Measurements from ENCODE around the gene PPP1R13B. TPM values are rescaled to one million over a fixed set of nuclear protein-coding genes. Genes with fewer than 3 reads are reported as not detected.

The PPP1R13B gene
- total and polyA plus RNA-seq, 7 donors = 8.6 to 26.9 (median 9.9) TPM

- H3K27ac ChIP-seq = no peak overlapping the region
- DNase-seq = no peak
- H3K4me3 ChIP-seq = no peak overlapping the region
- no peaks in the 10 kb centered on the region for H3K27me3 ChIP-seq
- TF ChIP-seq CTCF (IDR thresholded peaks at IDR 0.05) (no peak), POLR2A (IDR thresholded peaks at IDR 0.05) (no peak), EP300 (IDR thresholded peaks at IDR 0.05) (no peak), POLR2AphosphoS5 (IDR thresholded peaks at IDR 0.05) (no peak)
- peaks cover 0 to 12% (median 0%) of the 10 kb centered on the region in 4 donors for H3K36me3 ChIP-seq
- no peaks in the 10 kb centered on the region for H3K4me1 ChIP-seq
- intact Hi-C loops (cut with DNase I) = no loop called here
- no peaks in the 10 kb centered on the region for H3K9me3 ChIP-seq
- WGBS, 2 donors = 84 to 87% methylated on average over 6 of the region's 6 CpGs
These were observed 92.3 kb downstream of the PPP1R13B start for GRCh38 chr14:103755060-103755459.

- Histone ChIP-seq H3K4me1 (no peaks in the 10 kb centered on the region), H3K27me3 (no peaks in the 10 kb centered on the region), H3K4me3 (no peak overlapping the region), H3K9me3 (no peaks in the 10 kb centered on the region), H3K36me3 (peaks cover 0 to 12% (median 4%) of the 10 kb centered on the region in 4 donors), H3K27ac (no peak overlapping the region)
- 84 to 88% methylated on average over 9 of the region's 9 CpGs for WGBS, 2 donors
- DNase-seq = no peak
- TF ChIP-seq POLR2A (IDR thresholded peaks at IDR 0.05) = no peak
- no peak for TF ChIP-seq POLR2AphosphoS5 (IDR thresholded peaks at IDR 0.05)
- TF ChIP-seq EP300 (IDR thresholded peaks at IDR 0.05) = no peak
- TF ChIP-seq CTCF (IDR thresholded peaks at IDR 0.05) = no peak
- intact Hi-C loops (cut with DNase I) = no loop called here
These were observed 93.6 kb downstream of the PPP1R13B start for GRCh38 chr14:103753774-103754173.

- Histone ChIP-seq H3K9me3 (no peaks in the 10 kb centered on the region), H3K4me3 (no peak overlapping the region), H3K4me1 (no peaks in the 10 kb centered on the region), H3K27ac (no peak overlapping the region), H3K27me3 (no peaks in the 10 kb centered on the region), H3K36me3 (peaks cover 0 to 18% (median 6%) of the 10 kb centered on the region in 4 donors)
- intact Hi-C loops (cut with DNase I) = no loop called here
- TF ChIP-seq CTCF (IDR thresholded peaks at IDR 0.05) (peak in 1 of 4 experiments; percentile 11), POLR2AphosphoS5 (IDR thresholded peaks at IDR 0.05) (no peak)
- no peak for DNase-seq
- WGBS, 2 donors = 85 to 88% methylated on average over 5 of the region's 5 CpGs
These were observed 97.5 kb downstream of the PPP1R13B start for GRCh38 chr14:103749860-103750259.

- Histone ChIP-seq H3K36me3 (peaks cover 0 to 18% (median 6%) of the 10 kb centered on the region in 4 donors), H3K27me3 (no peaks in the 10 kb centered on the region), H3K4me3 (no peak overlapping the region), H3K4me1 (no peaks in the 10 kb centered on the region), H3K9me3 (no peaks in the 10 kb centered on the region), H3K27ac (no peak overlapping the region)
- TF ChIP-seq POLR2AphosphoS5 (IDR thresholded peaks at IDR 0.05) (no peak), EP300 (IDR thresholded peaks at IDR 0.05) (no peak), POLR2A (IDR thresholded peaks at IDR 0.05) (no peak), CTCF (IDR thresholded peaks at IDR 0.05) (no peak)
- WGBS, 2 donors = 93 to 94% methylated on average over 5 of the region's 5 CpGs
- intact Hi-C loops (cut with DNase I) = no loop called here
- no peak for DNase-seq
These were observed 97.9 kb downstream of the PPP1R13B start for GRCh38 chr14:103749452-103749851.

GRCh38 chr14:103748534-103748857 is 98.9 kb downstream of the PPP1R13B start:
- no peaks in the 10 kb centered on the region for H3K9me3 ChIP-seq
- no peaks in the 10 kb centered on the region for H3K4me1 ChIP-seq
- no peak overlapping the region for H3K27ac ChIP-seq
- WGBS, 2 donors = 77 to 87% methylated on average over 5 of the region's 5 CpGs
- no peaks in the 10 kb centered on the region for H3K27me3 ChIP-seq
- H3K4me3 ChIP-seq = no peak overlapping the region
- intact Hi-C loops (cut with DNase I) = no loop called here
- no peak for TF ChIP-seq EP300 (IDR thresholded peaks at IDR 0.05)
- TF ChIP-seq CTCF (IDR thresholded peaks at IDR 0.05) = no peak
- TF ChIP-seq POLR2AphosphoS5 (IDR thresholded peaks at IDR 0.05) = no peak
- no peak for TF ChIP-seq POLR2A (IDR thresholded peaks at IDR 0.05)
- peaks cover 0 to 18% (median 6%) of the 10 kb centered on the region in 4 donors for H3K36me3 ChIP-seq
- DNase-seq = peak; percentile 47
